DMS53 (cell line): ENCODE data around the gene MSH3.
"Not testable (repeated sequence)": the region's sequence is repeated elsewhere in the genome, so short reads cannot be mapped to it uniquely, and the experiment has no call there.

Experiments used
- DNase-seq: peaks from one replicate; lab custom pipeline; 2025; lab: John Stamatoyannopoulos, UW

The MSH3 gene

GRCh38 chr5:80706835-80707447 is 52.5 kb downstream of the MSH3 start:
- DNase-seq = no peak

GRCh38 chr5:80707645-80708044 is 53.2 kb downstream of the MSH3 start:
- no peak for DNase-seq

GRCh38 chr5:80711216-80711615 is 56.8 kb downstream of the MSH3 start:
- DNase-seq = no peak

GRCh38 chr5:80711938-80712337 is 57.5 kb downstream of the MSH3 start:
- peak; percentile 75 for DNase-seq

- no peak for DNase-seq
Observed at GRCh38 chr5:80712919-80713318, 58.5 kb downstream of the MSH3 start.

GRCh38 chr5:80713631-80714030 is 59.2 kb downstream of the MSH3 start:
- no peak for DNase-seq

- no peak for DNase-seq
Observed at GRCh38 chr5:80714570-80715298, 60.3 kb downstream of the MSH3 start.

GRCh38 chr5:80715887-80716286 is 61.4 kb downstream of the MSH3 start:
- DNase-seq = no peak

- no peak for DNase-seq
Observed at GRCh38 chr5:80720181-80720580, 65.7 kb downstream of the MSH3 start.

GRCh38 chr5:80722916-80723315 is 68.5 kb downstream of the MSH3 start:
- no peak for DNase-seq

GRCh38 chr5:80725446-80725845 is 71.0 kb downstream of the MSH3 start:
- no peak for DNase-seq

GRCh38 chr5:80736730-80737129 is 82.3 kb downstream of the MSH3 start:
- no peak for DNase-seq

- DNase-seq = no peak
Observed at GRCh38 chr5:80738466-80738865, 84.0 kb downstream of the MSH3 start.

- DNase-seq = no peak
Observed at GRCh38 chr5:80739057-80739456, 84.6 kb downstream of the MSH3 start.

GRCh38 chr5:80739496-80739895 is 85.0 kb downstream of the MSH3 start:
- no peak for DNase-seq

- DNase-seq = no peak
Observed at GRCh38 chr5:80739898-80740297, 85.4 kb downstream of the MSH3 start.

GRCh38 chr5:80740488-80740887 is 86.0 kb downstream of the MSH3 start:
- DNase-seq = not testable (repeated sequence)

- no peak for DNase-seq
Observed at GRCh38 chr5:80740999-80741398, 86.5 kb downstream of the MSH3 start.

GRCh38 chr5:80744149-80744548 is 89.7 kb downstream of the MSH3 start:
- no peak for DNase-seq

- peak; percentile 44 for DNase-seq
Observed at GRCh38 chr5:80745490-80745889, 91.0 kb downstream of the MSH3 start.

GRCh38 chr5:80747922-80748321 is 93.5 kb downstream of the MSH3 start:
- DNase-seq = peak; percentile 94

- DNase-seq = no peak
Observed at GRCh38 chr5:80752427-80752826, 98.0 kb downstream of the MSH3 start.

GRCh38 chr5:80753712-80754111 is 99.3 kb downstream of the MSH3 start:
- no peak for DNase-seq

- DNase-seq = no peak
Observed at GRCh38 chr5:80754900-80755299, 100.4 kb downstream of the MSH3 start.
